GM21723 (cell line): ENCODE results near the gene ADORA2A.

Source experiments
- ATAC-seq: cut with Tn5 transposase; IDR thresholded peaks from one replicate; pipeline ENCODE4 v1.9.1; 2021; ENCODE audit warnings: mild to moderate bottlenecking, moderate library complexity; ENCODE audit not compliant: unreplicated experiment

ADORA2A gene

GRCh38 chr22:24445481-24446259, 18.3 kb downstream of the ADORA2A start:
- no peak for ATAC-seq

GRCh38 chr22:24446260-24446611, 18.8 kb downstream of the ADORA2A start:
- no peak for ATAC-seq

- ATAC-seq, result no peak
These were observed 23.2 kb downstream of the ADORA2A start for GRCh38 chr22:24450610-24451009.

GRCh38 chr22:24451162-24451561, 23.8 kb downstream of the ADORA2A start:
- ATAC-seq, result no peak

GRCh38 chr22:24453853-24454252, 26.5 kb downstream of the ADORA2A start:
- no peak for ATAC-seq

- ATAC-seq, result no peak
These were observed 27.6 kb downstream of the ADORA2A start for GRCh38 chr22:24455039-24455438.

GRCh38 chr22:24455751-24456426, 28.5 kb downstream of the ADORA2A start:
- ATAC-seq, result no peak

- ATAC-seq, result no peak
These were observed 30.6 kb downstream of the ADORA2A start for GRCh38 chr22:24457894-24458420.

GRCh38 chr22:24459911-24460310, 32.5 kb downstream of the ADORA2A start:
- ATAC-seq, result no peak

GRCh38 chr22:24460418-24461089, 33.2 kb downstream of the ADORA2A start:
- ATAC-seq, result no peak

- ATAC-seq, result no peak
These were observed 35.8 kb downstream of the ADORA2A start for GRCh38 chr22:24463071-24463760.

- no peak for ATAC-seq
These were observed 38.2 kb downstream of the ADORA2A start for GRCh38 chr22:24465566-24465965.

GRCh38 chr22:24465975-24466374, 38.6 kb downstream of the ADORA2A start:
- no peak for ATAC-seq

GRCh38 chr22:24466716-24467328, 39.4 kb downstream of the ADORA2A start:
- ATAC-seq, result no peak

- no peak for ATAC-seq
These were observed 39.9 kb downstream of the ADORA2A start for GRCh38 chr22:24467340-24467739.

- no peak for ATAC-seq
These were observed 44.2 kb downstream of the ADORA2A start for GRCh38 chr22:24471570-24471969.

GRCh38 chr22:24473284-24473683, 45.9 kb downstream of the ADORA2A start:
- no peak for ATAC-seq

GRCh38 chr22:24474221-24474620, 46.8 kb downstream of the ADORA2A start:
- ATAC-seq, result no peak

GRCh38 chr22:24474649-24475255, 47.4 kb downstream of the ADORA2A start:
- ATAC-seq, result no peak

- ATAC-seq, result no peak
These were observed 54.2 kb downstream of the ADORA2A start for GRCh38 chr22:24481641-24482040.
